Ectodermal cell (in vitro differentiated cells): ENCODE measurements around the gene ITIH5.
"Not testable (repeated sequence)": the region's sequence is repeated elsewhere in the genome, so short reads cannot be mapped to it uniquely, and the experiment has no call there.

Experiments
- H3K27ac ChIP-seq: 2 replicates; pipeline ENCODE4 v1.7.0; 2013; ENCODE audit warnings: mild to moderate bottlenecking, low read depth, low read length; ENCODE audit not compliant: insufficient read depth, poor library complexity, severe bottlenecking
- H3K27me3 ChIP-seq: 2 replicates; pipeline ENCODE4 v1.7.0; 2013; ENCODE audit warnings: mild to moderate bottlenecking, low read length; ENCODE audit not compliant: insufficient read depth, control insufficient read depth, poor library complexity, severe bottlenecking
- H3K36me3 ChIP-seq: one replicate; pipeline ENCODE4 v1.7.0; 2013; ENCODE audit warnings: low read length; ENCODE audit not compliant: control insufficient read depth, insufficient read depth
- H3K4me1 ChIP-seq: one replicate; pipeline ENCODE4 v1.7.0; 2013; ENCODE audit warnings: low read length; ENCODE audit not compliant: control insufficient read depth, insufficient read depth
- H3K4me3 ChIP-seq: 2 replicates; pipeline ENCODE4 v1.7.0; 2013; ENCODE audit warnings: low read depth, low read length, control low read depth; ENCODE audit not compliant: insufficient read depth
- H3K9me3 ChIP-seq: 2 replicates; pipeline ENCODE4 v1.7.0; 2013; ENCODE audit warnings: mild to moderate bottlenecking, low read length, moderate library complexity; ENCODE audit not compliant: control insufficient read depth
- WGBS, 2 experiments: methylation state at CpG; one replicate each; pipeline ENCODE4 v1.1.7; 2013; ENCODE audit warnings: missing lambda C conversion rate in 2 of 2; 5-methylcytosine and 5-hydroxymethylcytosine counted together

ITIH5 gene

GRCh38 chr10:7704071-7705016 is 37.6 kb upstream of the ITIH5 start:
- H3K4me3 ChIP-seq = no peak overlapping the region
- 94 to 95% methylated on average over 6 to 7 of the region's 8 CpGs for WGBS, 2 experiments
- no peaks in the 10 kb centered on the region for H3K27me3 ChIP-seq

GRCh38 chr10:7703140-7703539 is 36.4 kb upstream of the ITIH5 start, which contains the start of gene ITIH2:
TSS of gene ITIH2 (plus strand) at chr10:7703316. CDS start at chr10:7703435, 119 bp downstream.
- H3K27me3 ChIP-seq = no peaks in the 10 kb centered on the region
- no peak within 1 kb of the TSS for H3K4me3 ChIP-seq
- H3K27ac ChIP-seq = no peak within 1 kb of the TSS
- H3K9me3 ChIP-seq = no peaks in the 10 kb centered on the region
- WGBS, 2 experiments = 89 to 90% methylated on average over 4 of the region's 4 CpGs
- H3K36me3 ChIP-seq = no peaks in the 10 kb centered on the region
- no peaks in the 10 kb centered on the region for H3K4me1 ChIP-seq

More at GRCh38 chr10:7704071-7705016, 37.6 kb upstream of the ITIH5 start:
- H3K36me3 ChIP-seq = no peaks in the 10 kb centered on the region
- no peaks in the 10 kb centered on the region for H3K4me1 ChIP-seq
- H3K27ac ChIP-seq = no peak overlapping the region
- H3K9me3 ChIP-seq = no peaks in the 10 kb centered on the region

GRCh38 chr10:7702288-7702812 is 35.6 kb upstream of the ITIH5 start:
- Histone ChIP-seq H3K36me3 (no peaks in the 10 kb centered on the region), H3K4me1 (no peaks in the 10 kb centered on the region), H3K27me3 (no peaks in the 10 kb centered on the region), H3K27ac (no peak overlapping the region), H3K9me3 (no peaks in the 10 kb centered on the region), H3K4me3 (no peak overlapping the region)
- 90% methylated on average over 4 of the region's 4 CpGs for WGBS, 2 experiments

GRCh38 chr10:7701158-7701742 is 34.5 kb upstream of the ITIH5 start:
- Histone ChIP-seq H3K27me3 (no peaks in the 10 kb centered on the region), H3K4me3 (no peak overlapping the region), H3K27ac (no peak overlapping the region), H3K9me3 (no peaks in the 10 kb centered on the region), H3K36me3 (no peaks in the 10 kb centered on the region), H3K4me1 (no peaks in the 10 kb centered on the region)
- WGBS, 2 experiments = 90 to 91% methylated on average over 8 of the region's 8 CpGs

GRCh38 chr10:7700577-7701125 is 33.9 kb upstream of the ITIH5 start:
- H3K4me1 ChIP-seq = no peaks in the 10 kb centered on the region
- no peaks in the 10 kb centered on the region for H3K27me3 ChIP-seq
- no peak overlapping the region for H3K4me3 ChIP-seq
- H3K9me3 ChIP-seq = no peaks in the 10 kb centered on the region
- 95 to 96% methylated on average over 2 of the region's 2 CpGs for WGBS, 2 experiments
- H3K36me3 ChIP-seq = no peaks in the 10 kb centered on the region
- H3K27ac ChIP-seq = no peak overlapping the region

- H3K4me1 ChIP-seq = no peaks in the 10 kb centered on the region
- H3K27ac ChIP-seq = no peak overlapping the region
- no peaks in the 10 kb centered on the region for H3K36me3 ChIP-seq
- H3K4me3 ChIP-seq = no peak overlapping the region
- 92 to 93% methylated on average over 8 of the region's 8 CpGs for WGBS, 2 experiments
- H3K9me3 ChIP-seq = no peaks in the 10 kb centered on the region
- H3K27me3 ChIP-seq = no peaks in the 10 kb centered on the region
These were observed 30.7 kb upstream of the ITIH5 start for GRCh38 chr10:7697426-7697825.

- no peaks in the 10 kb centered on the region for H3K36me3 ChIP-seq
- no peaks in the 10 kb centered on the region for H3K27me3 ChIP-seq
- H3K9me3 ChIP-seq = peaks cover 3% of the 10 kb centered on the region
- no peak overlapping the region for H3K4me3 ChIP-seq
- no peaks in the 10 kb centered on the region for H3K4me1 ChIP-seq
- no peak overlapping the region for H3K27ac ChIP-seq
- 86 to 91% methylated on average over 3 of the region's 3 CpGs for WGBS, 2 experiments
These were observed 29.8 kb upstream of the ITIH5 start for GRCh38 chr10:7696545-7696944.

- H3K9me3 ChIP-seq, H3K27me3 ChIP-seq, H3K36me3 ChIP-seq, H3K4me1 ChIP-seq, H3K4me3 ChIP-seq, H3K27ac ChIP-seq: not testable (repeated sequence)
These were observed 26.4 kb upstream of the ITIH5 start for GRCh38 chr10:7693194-7693593.

GRCh38 chr10:7692368-7692767 is 25.6 kb upstream of the ITIH5 start:
- not testable (repeated sequence) for H3K4me3 ChIP-seq, H3K27me3 ChIP-seq, H3K36me3 ChIP-seq, H3K4me1 ChIP-seq, H3K9me3 ChIP-seq, H3K27ac ChIP-seq

GRCh38 chr10:7690885-7691597 is 24.3 kb upstream of the ITIH5 start:
- not testable (repeated sequence) for H3K27me3 ChIP-seq, H3K36me3 ChIP-seq, H3K4me3 ChIP-seq, H3K27ac ChIP-seq, H3K9me3 ChIP-seq, H3K4me1 ChIP-seq
- 87 to 94% methylated on average over 3 of the region's 3 CpGs for WGBS, 2 experiments
